NB4 (cell line): ENCODE data around the gene IL17RB.

Experiments used
- DNase-seq: peaks from one replicate; pipeline ENCODE4 v3.0.0; 2010; ENCODE audit warnings: low read depth
- H3K4me3 ChIP-seq: one replicate; pipeline ENCODE4 v1.5.1; 2011; ENCODE audit warnings: mild to moderate bottlenecking, low read depth, low read length, moderate library complexity
- MYC ChIP-seq: IDR thresholded peaks from 2 replicates; pipeline ENCODE4 v1.6.1; 2011; ENCODE audit warnings: low read depth, low read length
- POLR2A ChIP-seq: IDR thresholded peaks from 2 replicates; pipeline ENCODE4 v1.6.1; 2011; ENCODE audit warnings: mild to moderate bottlenecking; ENCODE audit not compliant: insufficient read length; ENCODE audit errors: extremely low read depth
- TF ChIP-seq, protein P1 (sequence below): IDR thresholded peaks from 2 replicates; pipeline ENCODE4 v1.6.1; 2011; ENCODE audit warnings: low read depth, low read length
- TF ChIP-seq, protein P2 (sequence below): IDR thresholded peaks from one replicate; pipeline ENCODE4 v1.5.1; 2012; ENCODE audit warnings: low read depth, low read length

The IL17RB gene

DNA sequence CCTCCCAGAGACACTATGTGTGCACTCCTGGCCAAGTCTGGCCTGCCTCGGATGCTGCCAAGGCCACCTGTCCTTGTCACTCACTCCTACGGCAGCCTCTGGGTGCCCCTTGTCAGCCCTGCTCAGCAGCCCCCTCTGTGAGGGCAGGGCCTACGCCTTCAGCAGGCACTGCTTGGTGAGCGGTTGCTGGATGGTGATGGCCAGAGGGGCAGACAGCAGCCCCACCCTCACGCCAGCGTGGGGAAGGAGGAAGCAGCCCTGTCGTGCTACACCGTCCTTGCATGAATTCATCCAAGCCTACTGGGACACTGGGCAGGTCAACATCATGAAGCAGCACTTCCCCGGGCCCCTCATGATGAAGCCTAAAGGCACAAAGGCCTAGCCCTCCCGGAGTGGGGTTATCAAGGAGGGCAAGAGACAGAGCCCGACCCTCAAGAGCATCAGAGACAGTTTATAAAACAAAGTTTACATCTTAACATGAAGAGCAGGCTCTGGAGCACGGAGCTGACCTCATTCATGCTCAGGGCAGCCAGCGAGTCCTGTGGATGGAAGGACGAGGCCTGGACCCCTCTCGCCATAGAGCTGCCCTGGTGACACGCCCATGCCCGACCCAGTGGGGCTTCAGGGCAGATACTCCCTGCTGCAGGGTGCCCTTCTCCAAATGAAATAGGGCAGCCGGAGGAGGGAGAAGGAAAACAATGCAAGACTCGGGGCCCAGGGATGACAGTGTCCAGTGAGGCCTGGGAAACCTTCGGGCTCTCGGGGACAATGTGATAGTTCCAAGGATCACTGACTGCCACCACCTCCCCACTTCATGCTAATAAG lies 25.4 kb upstream of the IL17RB start:
- TF ChIP-seq MYC, result no peak
- no peak for TF ChIP-seq POLR2A

DNA sequence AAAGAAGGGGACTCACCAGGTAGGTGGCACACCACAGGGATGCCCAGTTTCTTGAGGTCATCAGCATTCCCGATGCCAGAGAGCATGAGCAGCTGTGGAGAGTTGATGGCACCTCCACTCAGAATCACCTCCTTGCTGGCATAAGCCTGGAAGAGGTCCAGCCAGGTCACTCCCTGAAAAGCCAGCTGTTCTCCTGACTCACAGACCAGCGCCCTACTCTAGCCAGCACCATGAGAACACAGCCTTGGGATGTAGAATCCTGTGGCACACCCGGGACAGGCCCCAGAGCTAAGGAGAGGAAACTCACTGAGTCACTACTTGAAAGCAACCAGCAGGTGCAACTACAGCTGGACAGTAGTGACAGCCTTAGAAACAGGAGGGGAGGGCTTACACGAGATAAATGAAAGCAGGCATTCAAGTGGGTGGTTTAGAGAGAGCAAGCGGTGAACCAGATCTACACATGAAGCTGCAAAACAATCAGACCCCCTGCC lies 24.7 kb upstream of the IL17RB start:
- DNase-seq, result no peak
- TF ChIP-seq POLR2A (no peak), MYC (no peak)
- TF ChIP-seq, protein P1, sequence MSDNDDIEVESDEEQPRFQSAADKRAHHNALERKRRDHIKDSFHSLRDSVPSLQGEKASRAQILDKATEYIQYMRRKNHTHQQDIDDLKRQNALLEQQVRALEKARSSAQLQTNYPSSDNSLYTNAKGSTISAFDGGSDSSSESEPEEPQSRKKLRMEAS, result no peak
- TF ChIP-seq, protein P2, sequence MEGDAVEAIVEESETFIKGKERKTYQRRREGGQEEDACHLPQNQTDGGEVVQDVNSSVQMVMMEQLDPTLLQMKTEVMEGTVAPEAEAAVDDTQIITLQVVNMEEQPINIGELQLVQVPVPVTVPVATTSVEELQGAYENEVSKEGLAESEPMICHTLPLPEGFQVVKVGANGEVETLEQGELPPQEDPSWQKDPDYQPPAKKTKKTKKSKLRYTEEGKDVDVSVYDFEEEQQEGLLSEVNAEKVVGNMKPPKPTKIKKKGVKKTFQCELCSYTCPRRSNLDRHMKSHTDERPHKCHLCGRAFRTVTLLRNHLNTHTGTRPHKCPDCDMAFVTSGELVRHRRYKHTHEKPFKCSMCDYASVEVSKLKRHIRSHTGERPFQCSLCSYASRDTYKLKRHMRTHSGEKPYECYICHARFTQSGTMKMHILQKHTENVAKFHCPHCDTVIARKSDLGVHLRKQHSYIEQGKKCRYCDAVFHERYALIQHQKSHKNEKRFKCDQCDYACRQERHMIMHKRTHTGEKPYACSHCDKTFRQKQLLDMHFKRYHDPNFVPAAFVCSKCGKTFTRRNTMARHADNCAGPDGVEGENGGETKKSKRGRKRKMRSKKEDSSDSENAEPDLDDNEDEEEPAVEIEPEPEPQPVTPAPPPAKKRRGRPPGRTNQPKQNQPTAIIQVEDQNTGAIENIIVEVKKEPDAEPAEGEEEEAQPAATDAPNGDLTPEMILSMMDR, result no peak
- H3K4me3 ChIP-seq, result no peak overlapping the region

More for the DNA sequence above, 25.4 kb upstream of the IL17RB start:
- DNase-seq, result no peak
- no peak overlapping the region for H3K4me3 ChIP-seq

DNA sequence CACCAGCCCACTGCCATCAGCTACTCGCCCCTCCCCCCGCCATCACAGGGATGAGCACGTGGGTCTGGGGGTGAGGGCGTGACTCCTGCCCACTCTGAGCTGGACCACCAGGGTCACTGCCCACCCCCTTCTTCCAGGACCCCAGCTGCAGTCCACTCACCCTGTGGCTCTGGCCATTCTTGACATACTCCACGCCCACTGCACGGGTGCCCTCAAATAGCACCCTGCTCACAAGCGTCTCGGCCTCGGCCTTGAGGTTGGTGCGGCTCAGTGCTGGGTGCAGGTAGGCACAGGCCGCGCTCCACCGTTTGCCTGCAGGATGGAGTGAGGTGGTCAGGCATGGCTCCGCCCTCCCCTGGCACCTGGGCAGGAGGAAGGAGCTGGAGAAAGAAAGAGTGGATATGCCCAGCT lies 24.0 kb upstream of the IL17RB start:
- no peak overlapping the region for H3K4me3 ChIP-seq
- TF ChIP-seq, protein P2, result no peak
- TF ChIP-seq, protein P1, result no peak
- TF ChIP-seq MYC, result no peak
- no peak for TF ChIP-seq POLR2A
- DNase-seq, result no peak

DNA sequence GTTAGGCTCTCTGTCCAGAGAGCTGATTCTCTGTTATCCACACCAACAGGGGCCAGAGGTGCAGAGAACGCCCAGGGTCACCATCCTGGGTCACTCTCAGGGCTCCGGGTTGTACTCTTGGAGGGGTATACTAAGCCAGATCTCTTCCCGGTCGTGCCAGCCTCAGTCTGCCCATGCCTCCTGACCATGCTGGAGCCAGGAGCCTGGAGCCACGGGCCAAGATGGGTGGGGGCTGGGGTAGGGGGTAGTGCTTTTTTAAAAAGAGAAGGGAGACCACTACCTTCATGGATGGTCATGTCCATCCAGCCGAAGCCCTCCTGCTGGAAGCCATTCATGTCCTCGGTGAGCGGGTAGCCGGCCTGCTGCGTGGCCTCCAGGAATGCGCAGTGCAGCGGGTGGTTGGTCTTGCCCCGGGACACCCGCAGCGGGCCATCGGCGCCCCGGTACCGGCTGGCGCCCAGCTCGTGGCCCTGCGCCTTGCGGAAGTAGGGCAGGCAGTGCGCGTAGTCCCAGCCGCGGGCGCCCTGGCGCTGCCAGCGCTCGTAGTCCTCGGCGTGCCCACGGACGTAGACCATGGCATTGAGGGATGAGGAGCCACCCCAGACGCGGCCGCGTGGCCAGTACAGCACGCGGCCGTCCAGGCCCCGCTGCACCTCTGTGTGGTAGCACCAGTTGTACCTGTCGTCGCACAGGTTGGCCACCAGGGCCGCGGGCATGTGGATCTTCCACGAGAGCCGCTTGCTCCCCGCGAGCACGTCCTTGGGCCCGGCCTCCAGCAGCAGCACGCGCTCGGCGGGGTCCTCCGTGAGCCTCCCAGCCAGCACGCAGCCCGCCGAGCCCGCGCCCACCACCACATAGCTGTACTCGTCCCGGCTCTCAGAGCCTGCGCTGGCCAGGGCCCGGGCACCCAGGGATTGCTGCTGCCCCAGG lies 23.1 kb upstream of the IL17RB start:
- TF ChIP-seq, protein P1, result no peak
- TF ChIP-seq MYC, result no peak
- no peak for TF ChIP-seq POLR2A
- TF ChIP-seq, protein P2, result no peak
- H3K4me3 ChIP-seq, result no peak overlapping the region
- no peak for DNase-seq

DNA sequence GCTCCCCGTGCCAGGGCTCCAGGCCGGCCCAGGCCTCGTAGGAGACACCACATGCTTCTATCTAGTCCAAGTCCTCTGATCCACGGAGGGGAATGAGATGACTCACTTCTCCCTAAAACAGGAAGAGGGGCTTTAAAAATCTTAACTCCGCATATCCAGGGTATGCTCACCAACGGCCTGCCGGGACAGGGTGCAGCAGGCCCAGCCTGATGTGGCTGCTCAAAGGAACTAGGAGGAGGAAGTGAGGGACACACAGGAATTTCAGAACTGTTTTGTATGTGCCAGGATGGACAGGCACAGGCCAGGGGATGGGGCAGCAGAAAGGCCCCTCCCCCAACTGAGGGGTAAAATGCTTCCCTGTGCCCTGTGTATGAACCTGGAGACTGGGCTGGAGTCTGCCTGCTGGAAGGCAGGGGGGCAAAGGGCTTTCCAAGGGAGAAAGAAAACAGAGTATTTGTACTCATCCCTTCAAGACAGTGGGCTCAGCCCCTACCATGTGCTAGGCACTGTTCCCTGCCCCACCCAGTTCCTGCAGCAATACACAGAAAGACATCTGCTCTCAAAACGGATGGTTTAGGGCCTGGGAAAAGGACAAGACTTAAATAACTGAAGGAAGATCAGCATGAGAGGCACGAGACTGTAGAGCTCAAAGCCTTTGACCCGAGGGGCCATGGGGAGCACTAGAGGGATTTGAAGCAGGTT lies 22.3 kb upstream of the IL17RB start:
- no peak overlapping the region for H3K4me3 ChIP-seq
- no peak for DNase-seq
- TF ChIP-seq, protein P2, result no peak
- TF ChIP-seq, protein P1, result no peak
- TF ChIP-seq POLR2A, result no peak
- TF ChIP-seq MYC, result no peak
